Activated naive CD8-positive, alpha-beta T cell treated with anti-CD3 and anti-CD28 coated beads for 36 hours (primary cell): ENCODE data around the gene ABHD2. TPM values are rescaled to one million over a fixed set of nuclear protein-coding genes. Genes with fewer than 3 reads are reported as not detected.
"Not testable (repeated sequence)": the region's sequence is repeated elsewhere in the genome, so short reads cannot be mapped to it uniquely, and the experiment has no call there.

Experiments
- DNase-seq: peaks from one replicate; pipeline ENCODE4 v3.0.0; 2021
- H3K27ac Mint-ChIP-seq: one replicate; pipeline ENCODE4 v1.8.0; 2022; ENCODE audit warnings: mild to moderate bottlenecking, moderate library complexity, mixed read lengths
- H3K27me3 Mint-ChIP-seq: one replicate; pipeline ENCODE4 v1.8.0; 2022; ENCODE audit warnings: mild to moderate bottlenecking, mixed read lengths
- H3K36me3 Mint-ChIP-seq: one replicate; pipeline ENCODE4 v1.8.0; 2021; ENCODE audit warnings: mild to moderate bottlenecking, mixed read lengths
- H3K4me1 Mint-ChIP-seq: one replicate; pipeline ENCODE4 v1.8.0; 2021; ENCODE audit warnings: mixed read lengths
- H3K4me3 Mint-ChIP-seq: one replicate; pipeline ENCODE4 v1.8.0; 2022; ENCODE audit warnings: mild to moderate bottlenecking, moderate library complexity, mixed read lengths
- H3K9me3 Mint-ChIP-seq: one replicate; pipeline ENCODE4 v1.8.0; 2022; ENCODE audit warnings: mixed read lengths
- total RNA-seq, 2 experiments: library from RNA; stranded (reverse); gene quantifications; one replicate each; pipeline ENCODE4 v1.2.3, GENCODE V29; 2021

The ABHD2 gene
- total RNA-seq, 2 experiments from 2014 or later = 47.6 to 49.2 TPM

GRCh38 chr15:89068325-89068784 is 19.9 kb upstream of the ABHD2 start:
- peak; percentile 60 for DNase-seq
- Mint-ChIP-seq H3K27ac (peak overlapping the region; percentile 56), H3K4me3 (no peak overlapping the region), H3K36me3 (peaks cover 17% of the 10 kb centered on the region), H3K27me3 (peaks cover 6% of the 10 kb centered on the region), H3K4me1 (peaks cover 10% of the 10 kb centered on the region), H3K9me3 (peaks cover 26% of the 10 kb centered on the region)

- peaks cover 6% of the 10 kb centered on the region for H3K27me3 Mint-ChIP-seq
Observed at GRCh38 chr15:89070197-89071124, 17.8 kb upstream of the ABHD2 start.

GRCh38 chr15:89071471-89071870 is 16.8 kb upstream of the ABHD2 start:
- H3K4me3 Mint-ChIP-seq = no peak overlapping the region
- H3K27me3 Mint-ChIP-seq = peaks cover 6% of the 10 kb centered on the region
- H3K27ac Mint-ChIP-seq = no peak overlapping the region
- H3K9me3 Mint-ChIP-seq = peaks cover 16% of the 10 kb centered on the region
- DNase-seq = no peak
- H3K4me1 Mint-ChIP-seq = peaks cover 21% of the 10 kb centered on the region
- peaks cover 14% of the 10 kb centered on the region for H3K36me3 Mint-ChIP-seq

More at GRCh38 chr15:89070197-89071124, 17.8 kb upstream of the ABHD2 start:
- peaks cover 26% of the 10 kb centered on the region for H3K9me3 Mint-ChIP-seq
- H3K4me1 Mint-ChIP-seq = peaks cover 14% of the 10 kb centered on the region
- H3K4me3 Mint-ChIP-seq = no peak overlapping the region
- peaks cover 17% of the 10 kb centered on the region for H3K36me3 Mint-ChIP-seq
- H3K27ac Mint-ChIP-seq = no peak overlapping the region
- no peak for DNase-seq

GRCh38 chr15:89072277-89072869 is 15.9 kb upstream of the ABHD2 start:
- no peak for DNase-seq
- Mint-ChIP-seq H3K4me1 (peaks cover 22% of the 10 kb centered on the region), H3K27me3 (peaks cover 6% of the 10 kb centered on the region), H3K27ac (no peak overlapping the region), H3K4me3 (no peak overlapping the region), H3K9me3 (peaks cover 7% of the 10 kb centered on the region), H3K36me3 (peaks cover 5% of the 10 kb centered on the region)

- H3K36me3 Mint-ChIP-seq = no peaks in the 10 kb centered on the region
- no peak overlapping the region for H3K27ac Mint-ChIP-seq
- DNase-seq = no peak
- H3K27me3 Mint-ChIP-seq = peaks cover 6% of the 10 kb centered on the region
- H3K9me3 Mint-ChIP-seq = no peaks in the 10 kb centered on the region
- H3K4me1 Mint-ChIP-seq = peaks cover 20% of the 10 kb centered on the region
- H3K4me3 Mint-ChIP-seq = no peak overlapping the region
Observed at GRCh38 chr15:89074402-89075012, 13.7 kb upstream of the ABHD2 start.

GRCh38 chr15:89075101-89075640 is 13.1 kb upstream of the ABHD2 start:
- peaks cover 6% of the 10 kb centered on the region for H3K27me3 Mint-ChIP-seq
- no peak overlapping the region for H3K4me3 Mint-ChIP-seq
- no peaks in the 10 kb centered on the region for H3K9me3 Mint-ChIP-seq
- H3K27ac Mint-ChIP-seq = no peak overlapping the region
- H3K36me3 Mint-ChIP-seq = no peaks in the 10 kb centered on the region
- no peak for DNase-seq
- peaks cover 20% of the 10 kb centered on the region for H3K4me1 Mint-ChIP-seq

- Mint-ChIP-seq H3K4me3 (no peak overlapping the region), H3K4me1 (peaks cover 20% of the 10 kb centered on the region), H3K9me3 (no peaks in the 10 kb centered on the region), H3K36me3 (no peaks in the 10 kb centered on the region), H3K27ac (no peak overlapping the region), H3K27me3 (peaks cover 6% of the 10 kb centered on the region)
- DNase-seq = no peak
Observed at GRCh38 chr15:89075846-89076245, 12.4 kb upstream of the ABHD2 start.

- Mint-ChIP-seq H3K4me1 (peaks cover 20% of the 10 kb centered on the region), H3K27ac (peak overlapping the region; percentile 34), H3K36me3 (no peaks in the 10 kb centered on the region), H3K27me3 (no peaks in the 10 kb centered on the region), H3K4me3 (no peak overlapping the region), H3K9me3 (no peaks in the 10 kb centered on the region)
- DNase-seq = no peak
Observed at GRCh38 chr15:89077750-89078149, 10.5 kb upstream of the ABHD2 start.

- H3K36me3 Mint-ChIP-seq = no peaks in the 10 kb centered on the region
- no peaks in the 10 kb centered on the region for H3K9me3 Mint-ChIP-seq
- H3K4me1 Mint-ChIP-seq = peaks cover 19% of the 10 kb centered on the region
- no peak for DNase-seq
- no peak overlapping the region for H3K4me3 Mint-ChIP-seq
- no peaks in the 10 kb centered on the region for H3K27me3 Mint-ChIP-seq
- H3K27ac Mint-ChIP-seq = no peak overlapping the region
Observed at GRCh38 chr15:89078851-89079810, 9.1 kb upstream of the ABHD2 start.

- DNase-seq = no peak
- no peak overlapping the region for H3K4me3 Mint-ChIP-seq
- no peaks in the 10 kb centered on the region for H3K9me3 Mint-ChIP-seq
- H3K36me3 Mint-ChIP-seq = no peaks in the 10 kb centered on the region
- no peak overlapping the region for H3K27ac Mint-ChIP-seq
- H3K27me3 Mint-ChIP-seq = no peaks in the 10 kb centered on the region
- H3K4me1 Mint-ChIP-seq = peaks cover 9% of the 10 kb centered on the region
Observed at GRCh38 chr15:89081878-89082277, 6.4 kb upstream of the ABHD2 start.

- Mint-ChIP-seq H3K27ac (no peak overlapping the region), H3K9me3 (no peaks in the 10 kb centered on the region), H3K4me1 (no peaks in the 10 kb centered on the region), H3K36me3 (no peaks in the 10 kb centered on the region), H3K27me3 (no peaks in the 10 kb centered on the region), H3K4me3 (no peak overlapping the region)
- DNase-seq = no peak
Observed at GRCh38 chr15:89083246-89083645, 5.0 kb upstream of the ABHD2 start.

- Mint-ChIP-seq H3K27ac (no peak overlapping the region), H3K36me3 (peaks cover 6% of the 10 kb centered on the region), H3K9me3 (no peaks in the 10 kb centered on the region), H3K4me1 (peaks cover 13% of the 10 kb centered on the region), H3K4me3 (no peak overlapping the region), H3K27me3 (no peaks in the 10 kb centered on the region)
- no peak for DNase-seq
Observed at GRCh38 chr15:89085289-89085926, 2.8 kb upstream of the ABHD2 start.

GRCh38 chr15:89085933-89086332 is 2.3 kb upstream of the ABHD2 start:
- H3K4me3 Mint-ChIP-seq, H3K36me3 Mint-ChIP-seq, H3K9me3 Mint-ChIP-seq, H3K27me3 Mint-ChIP-seq, H3K27ac Mint-ChIP-seq, DNase-seq: not testable (repeated sequence)
- peaks cover 18% of the 10 kb centered on the region for H3K4me1 Mint-ChIP-seq

- H3K27me3 Mint-ChIP-seq, H3K27ac Mint-ChIP-seq, DNase-seq, H3K9me3 Mint-ChIP-seq, H3K36me3 Mint-ChIP-seq, H3K4me3 Mint-ChIP-seq: not testable (repeated sequence)
- H3K4me1 Mint-ChIP-seq = peaks cover 22% of the 10 kb centered on the region
Observed at GRCh38 chr15:89086390-89086789, 1.9 kb upstream of the ABHD2 start.
